HCT116 (cell line): ENCODE data around the gene FKBP5. TPM values are rescaled to one million over a fixed set of nuclear protein-coding genes. Genes with fewer than 3 reads are reported as not detected.

ENCODE experiments used
- ATAC-seq: fragments of 200-7000 bp; cut with Tn5 transposase; 2 replicates; pipeline ENCODE4 v1.9.1; 2020; ENCODE audit warnings: mild to moderate bottlenecking, moderate library complexity
- BruUV-seq: library from RNA; stranded (reverse); fragments of 400-500 nt; replicated peaks from 2 replicates; lab custom pipeline; 2021; lab: Mats Ljungman, UMichigan
- CTCF ChIA-PET: fragments of 300-600 bp; sonication (Branson Sonifier 250); formaldehyde crosslinking; loops from one replicate; lab custom pipeline; 2021; ENCODE audit warnings: antibody characterized with exemption; lab: Charles Lee
- POLR2A ChIA-PET: fragments of 300-600, 350-600 bp; sonication (Branson Sonifier 250); formaldehyde crosslinking; loops from one replicate; lab custom pipeline; 2021; ENCODE audit warnings: antibody characterized with exemption; lab: Charles Lee
- RAD21 ChIA-PET, 2 experiments: fragments of 300-600 bp; sonication (Branson Sonifier 250); formaldehyde crosslinking; loops; one replicate each; lab custom pipeline; 2023; ENCODE audit warnings: low total read pairs in 2 of 2; ENCODE audit not compliant: uncharacterized antibody in 2 of 2, unreplicated experiment in 2 of 2, low non-redundant PET in 1 of 2; lab: Charles Lee
- DNase-seq: peaks from one replicate; pipeline ENCODE4 v3.0.0-alpha.2; 2010; ENCODE audit warnings: low read depth, low spot score
- H2AFZ ChIP-seq: fragments of 200-600 bp; shearing (Covaris generic), sonication (generic); 2 replicates; pipeline ENCODE4 v1.6.1; 2017; ENCODE audit warnings: low read depth, mixed run types, mixed read lengths, antibody characterized with exemption, low read length; ENCODE audit not compliant: poor library complexity, severe bottlenecking
- H3K27ac ChIP-seq: 2 replicates; pipeline ENCODE4 v1.5.1; 2012; ENCODE audit warnings: low read depth, low read length
- H3K27me3 ChIP-seq: fragments of 200-600 bp; sonication (generic); 2 replicates; pipeline ENCODE4 v1.6.1; 2016; ENCODE audit warnings: mixed run types, low read length, mixed read lengths; ENCODE audit not compliant: insufficient read depth
- H3K36me3 ChIP-seq, 2 experiments: fragments of 200-500 bp in 1 of 2; fragments of 200-600 bp in 1 of 2; sonication (Bioruptor generic) in 1 of 2; sonication (generic) in 1 of 2; 2 replicates each; pipeline versions ENCODE4 v1.5.1 to v1.6.1; 2014 to 2016; ENCODE audit warnings: low read length in 2 of 2, inconsistent platforms in 1 of 2, mixed read lengths in 1 of 2, mixed run types in 1 of 2; ENCODE audit not compliant: insufficient read depth in 2 of 2, control insufficient read depth in 1 of 2
- H3K4me1 ChIP-seq, 2 experiments: fragments of 200-600 bp in 1 of 2; sonication (generic) in 1 of 2; 2 replicates each; pipeline versions ENCODE4 v1.5.1 to v1.6.1; 2012 to 2017; ENCODE audit warnings: low read length in 2 of 2, inconsistent platforms in 1 of 2, mild to moderate bottlenecking in 1 of 2, mixed read lengths in 1 of 2, mixed run types in 1 of 2, moderate library complexity in 1 of 2; ENCODE audit not compliant: insufficient read depth in 2 of 2, control insufficient read depth in 1 of 2
- H3K4me2 ChIP-seq: fragments of 200-600 bp; sonication (generic); 2 replicates; pipeline ENCODE4 v1.6.1; 2017; ENCODE audit warnings: mixed run types, low read length, mixed read lengths
- H3K4me3 ChIP-seq, 2 experiments: fragments of 200-600 bp in 1 of 2; sonication (generic) in 1 of 2; replicated peaks in 1 of 2; 2 replicates each; pipeline ENCODE4 v1.5.1; 2011 to 2016; ENCODE audit warnings: low read length in 2 of 2, control low read depth in 1 of 2, low read depth in 1 of 2, mild to moderate bottlenecking in 1 of 2, mixed read lengths in 1 of 2, mixed run types in 1 of 2
- H3K79me2 ChIP-seq: fragments of 200-600 bp; sonication (generic); 2 replicates; pipeline ENCODE4 v1.6.1; 2017; ENCODE audit warnings: mild to moderate bottlenecking, mixed run types, low read length, moderate library complexity, mixed read lengths; ENCODE audit not compliant: insufficient read depth
- H3K9ac ChIP-seq: fragments of 200-600 bp; sonication (generic); 2 replicates; pipeline ENCODE4 v1.6.1; 2016; ENCODE audit warnings: low read length, mixed read lengths
- H3K9me2 ChIP-seq: fragments of 200-600 bp; sonication (generic), shearing (Covaris generic); 2 replicates; pipeline ENCODE4 v1.6.1; 2017; ENCODE audit warnings: mixed run types, mild to moderate bottlenecking, moderate library complexity; ENCODE audit not compliant: insufficient read depth
- H3K9me3 ChIP-seq, 2 experiments: fragments of 200-500 bp in 1 of 2; fragments of 200-600 bp in 1 of 2; sonication (Bioruptor generic) in 1 of 2; sonication (generic) in 1 of 2; 2 replicates each; pipeline ENCODE4 v1.6.1; 2014 to 2017; ENCODE audit warnings: low read length in 2 of 2, mixed read lengths in 2 of 2, inconsistent platforms in 1 of 2, low read depth in 1 of 2, mild to moderate bottlenecking in 1 of 2, mixed run types in 1 of 2, moderate library complexity in 1 of 2; ENCODE audit not compliant: control insufficient read depth in 1 of 2, insufficient read depth in 1 of 2
- H4K20me1 ChIP-seq: fragments of 200-600 bp; sonication (generic), shearing (Covaris generic); 2 replicates; pipeline ENCODE4 v1.6.1; 2017; ENCODE audit warnings: mixed run types, mild to moderate bottlenecking, moderate library complexity; ENCODE audit not compliant: insufficient read depth
- EGR1 ChIP-seq: IDR thresholded peaks from 2 replicates; pipeline ENCODE4 v1.6.1; 2012; ENCODE audit warnings: low read depth
- ELF1 ChIP-seq: IDR thresholded peaks from 2 replicates; pipeline ENCODE4 v1.6.1; 2012; ENCODE audit warnings: low read depth, borderline replicate concordance
- EZH2phosphoT487 ChIP-seq: fragments of 200-600 bp; IDR thresholded peaks from 2 replicates; pipeline ENCODE4 v1.6.1; 2018; ENCODE audit warnings: antibody characterized with exemption, borderline replicate concordance
- SIN3A ChIP-seq: IDR thresholded peaks from 2 replicates; pipeline ENCODE4 v1.6.1; 2012; ENCODE audit warnings: low read depth
- intact Hi-C: fragments of 100-400 bp; cut with micrococcal nuclease; formaldehyde crosslinking; loops from 2 replicates; pipeline ENCODE4 v1.10.0; 2022
- total RNA-seq: library from RNA; stranded (reverse); gene quantifications from one replicate; pipeline ENCODE4 v1.2.1, GENCODE V29; 2021; ENCODE audit not compliant: unreplicated experiment
- TF ChIP-seq, protein P1 (sequence below): IDR thresholded peaks from 2 replicates; pipeline ENCODE4 v1.6.1; 2011; ENCODE audit warnings: mild to moderate bottlenecking, low read length, moderate library complexity; ENCODE audit not compliant: insufficient replicate concordance; ENCODE audit errors: extremely low read depth

FKBP5 gene
- total RNA-seq, 1 experiment from 2014 or later: 50.3 TPM

DNA sequence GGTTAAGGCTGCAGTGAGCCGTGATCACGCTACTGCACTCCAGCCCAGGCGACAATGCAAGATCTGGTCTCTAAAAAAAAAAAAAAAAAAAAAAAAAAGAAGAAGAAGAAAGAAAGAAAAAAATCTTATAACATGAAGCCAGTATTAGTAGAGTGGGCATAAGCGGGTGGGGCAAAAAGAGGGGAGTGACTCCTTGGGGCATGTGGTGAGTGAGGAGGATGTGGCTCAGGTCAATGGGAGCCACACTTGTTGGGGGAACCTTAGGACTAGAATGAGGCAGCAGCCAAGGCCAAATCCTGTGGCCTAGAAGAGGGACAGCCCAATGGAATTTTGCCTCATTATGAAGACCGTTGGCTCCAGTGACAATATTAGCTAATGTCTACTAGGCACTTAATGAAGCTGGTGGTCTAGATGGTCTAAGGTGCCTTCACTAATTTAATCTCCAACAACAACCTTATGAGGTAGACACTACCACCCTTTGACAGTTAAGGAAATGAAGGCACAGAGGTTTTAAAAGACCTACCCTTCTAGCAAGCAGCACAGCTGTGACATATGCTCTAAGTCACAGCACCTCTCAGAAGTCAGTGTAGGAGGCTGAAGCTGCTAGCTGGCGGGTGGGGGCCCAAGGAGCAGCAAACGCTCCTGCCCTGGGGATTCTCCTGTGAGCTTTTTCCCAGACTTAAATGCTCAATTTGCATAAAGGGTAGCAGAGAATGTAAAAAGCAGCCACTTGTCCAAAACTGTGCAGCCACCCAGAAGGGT, 24.5 kb upstream of the FKBP5 start (continued):
- TF ChIP-seq, protein P1, sequence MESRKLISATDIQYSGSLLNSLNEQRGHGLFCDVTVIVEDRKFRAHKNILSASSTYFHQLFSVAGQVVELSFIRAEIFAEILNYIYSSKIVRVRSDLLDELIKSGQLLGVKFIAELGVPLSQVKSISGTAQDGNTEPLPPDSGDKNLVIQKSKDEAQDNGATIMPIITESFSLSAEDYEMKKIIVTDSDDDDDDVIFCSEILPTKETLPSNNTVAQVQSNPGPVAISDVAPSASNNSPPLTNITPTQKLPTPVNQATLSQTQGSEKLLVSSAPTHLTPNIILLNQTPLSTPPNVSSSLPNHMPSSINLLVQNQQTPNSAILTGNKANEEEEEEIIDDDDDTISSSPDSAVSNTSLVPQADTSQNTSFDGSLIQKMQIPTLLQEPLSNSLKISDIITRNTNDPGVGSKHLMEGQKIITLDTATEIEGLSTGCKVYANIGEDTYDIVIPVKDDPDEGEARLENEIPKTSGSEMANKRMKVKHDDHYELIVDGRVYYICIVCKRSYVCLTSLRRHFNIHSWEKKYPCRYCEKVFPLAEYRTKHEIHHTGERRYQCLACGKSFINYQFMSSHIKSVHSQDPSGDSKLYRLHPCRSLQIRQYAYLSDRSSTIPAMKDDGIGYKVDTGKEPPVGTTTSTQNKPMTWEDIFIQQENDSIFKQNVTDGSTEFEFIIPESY: no peak

DNA sequence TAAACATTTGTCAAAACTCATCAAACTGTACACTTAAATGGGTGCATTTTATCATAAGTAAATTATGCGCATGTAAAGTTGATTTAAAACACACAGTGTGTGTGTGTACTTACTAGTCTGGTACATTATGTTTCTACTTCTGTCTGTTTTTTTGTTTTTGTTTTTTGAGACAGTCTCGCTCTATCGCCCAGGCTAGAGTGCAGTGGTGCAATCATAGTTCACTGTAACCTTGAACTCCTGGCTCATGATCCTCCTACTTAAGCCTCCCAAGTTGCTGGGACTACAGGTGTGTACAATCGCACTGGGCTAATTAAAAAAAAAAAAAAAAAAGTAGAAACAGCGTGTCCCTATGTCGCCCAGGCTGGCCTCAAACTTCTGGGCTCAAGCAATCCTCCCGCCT, 23.0 kb upstream of the FKBP5 start:
- H3K9me2 ChIP-seq: no peaks in the 10 kb centered on the region
- no peak overlapping the region for H3K9ac ChIP-seq
- CTCF ChIA-PET: no interaction called here
- DNase-seq (no peak), ATAC-seq (no peak)
- H2AFZ ChIP-seq: no peak overlapping the region
- no peaks in the 10 kb centered on the region for H4K20me1 ChIP-seq
- no TSS peak for BruUV-seq
- H3K79me2 ChIP-seq: no peaks in the 10 kb centered on the region
- TF ChIP-seq EGR1: no peak
- no peak for TF ChIP-seq ELF1
- TF ChIP-seq, protein P1: no peak
- TF ChIP-seq EZH2phosphoT487: no peak
- TF ChIP-seq SIN3A: no peak
- H3K4me1 ChIP-seq: peaks cover 0 to 9% of the 10 kb centered on the region in 2 experiments; a peak in 2 of 4 replicates
- no peaks in the 10 kb centered on the region; the same call in 1 of the 2 replicates for H3K27me3 ChIP-seq
- POLR2A ChIA-PET: no interaction called here
- H3K36me3 ChIP-seq: no peaks in the 10 kb centered on the region
- no peak overlapping the region for H3K27ac ChIP-seq
- H3K4me3 ChIP-seq: no peak overlapping the region
- H3K9me3 ChIP-seq: no peaks in the 10 kb centered on the region
- intact Hi-C loops: no loop called here
- RAD21 ChIA-PET: no interaction called here
- no peak overlapping the region for H3K4me2 ChIP-seq
